Heart left ventricle (tissue), 16 donors: ENCODE data around the gene DCHS2. TPM values are rescaled to one million over a fixed set of nuclear protein-coding genes. Genes with fewer than 3 reads are reported as not detected.

Experiments used
- ATAC-seq, 4 donors: fragments of 200-7000 bp; cut with Tn5 transposase; one replicate each; pipeline ENCODE4 v1.9.1; 2020 to 2022; ENCODE audit warnings: moderate library complexity in 4 of 4, mild to moderate bottlenecking in 3 of 4, moderate number of reproducible peaks in 1 of 4
- DNase-seq, 5 donors: peaks; one replicate each; pipeline ENCODE4 v3.0.0-alpha.2; 2020
- H3K27ac ChIP-seq, 12 donors: fragments of 200-600 bp; sonication (generic) in 4 of 12; one replicate each; pipeline versions ENCODE4 v1.5.0 to v1.8.0; 2016 to 2022; ENCODE audit warnings: mild to moderate bottlenecking in 2 of 12
- H3K27me3 ChIP-seq, 9 donors: fragments of 200-600 bp; sonication (generic) in 2 of 9; one replicate each; pipeline versions ENCODE4 v1.5.1 to v1.8.0; 2016 to 2022; ENCODE audit warnings: mild to moderate bottlenecking in 3 of 9
- H3K36me3 ChIP-seq, 9 donors: fragments of 200-600 bp; sonication (generic) in 2 of 9; one replicate each; pipeline versions ENCODE4 v1.5.0 to v1.8.0; 2018 to 2022; ENCODE audit warnings: mild to moderate bottlenecking in 2 of 9
- H3K4me1 ChIP-seq, 12 donors: fragments of 200-600 bp; sonication (generic) in 4 of 12; one replicate each; pipeline versions ENCODE4 v1.5.0 to v1.8.0; 2016 to 2022; ENCODE audit warnings: mild to moderate bottlenecking in 3 of 12
- H3K4me3 ChIP-seq, 12 donors: fragments of 200-600 bp; sonication (generic) in 4 of 12; one replicate each; pipeline versions ENCODE4 v1.5.0 to v1.8.0; 2017 to 2022; ENCODE audit warnings: mild to moderate bottlenecking in 9 of 12, moderate library complexity in 4 of 12
- H3K9me3 ChIP-seq, 12 donors: fragments of 200-600 bp; sonication (generic) in 4 of 12; one replicate each; pipeline versions ENCODE4 v1.5.0 to v1.8.0; 2016 to 2022; ENCODE audit warnings: mild to moderate bottlenecking in 1 of 12
- POLR2A ChIP-seq, 2 donors: fragments of 450-650 bp; IDR thresholded peaks; one replicate each; pipeline ENCODE4 v1.6.1; 2017; ENCODE audit warnings: antibody characterized with exemption in 2 of 2, mild to moderate bottlenecking in 2 of 2, moderate library complexity in 2 of 2
- WGBS, 4 donors: extraction: QIAGEN DNeasy Blood & Tissue Kit in 2 of 4; methylation state at CpG; one replicate each; pipeline versions ENCODE4 v1.1.5 to v1.1.7; 2013 to 2018; 5-methylcytosine and 5-hydroxymethylcytosine counted together
- intact Hi-C, 10 donors: fragments of 100-400 bp; cut with DNase I; formaldehyde crosslinking; loops; one replicate each; pipeline versions ENCODE4 v1.11.1 to v1.14.2; 2022
- polyA plus RNA-seq, 2 donors: library from polyadenylated mRNA; stranded (reverse); fragments of 200-250 nt; gene quantifications; one replicate each; pipeline ENCODE4 v1.2.3, GENCODE V29; 2013
- total RNA-seq, 9 donors: library from RNA; depleted of rRNA in 2 of 9; stranded (reverse); fragments of >200 nt in 2 of 9; fragmentation: NEBNext Ultra II Directional in 3 of 9; extraction: Animal tissue kit (Norgen Biotek cat#: 25700) in 3 of 9; gene quantifications; one replicate each; pipeline versions ENCODE4 v1.1.0 to v1.2.4, GENCODE V29; 2016 to 2023
- TF ChIP-seq, protein P1 (sequence below), 12 donors: fragments of 200-600 bp; sonication (generic) in 4 of 12; IDR thresholded peaks; one replicate each; pipeline versions ENCODE4 v1.5.0 to v1.8.0; 2018 to 2022; ENCODE audit warnings: antibody characterized with exemption in 12 of 12, mild to moderate bottlenecking in 5 of 12
- donor health status: ischemic (EF 13 %, LVEDD 7.1; RV severe dilation, severe dysfunction).
- donor health status: healthy with polysubstance abuse.
- donor health status: DM: no; HTN: yes; CAD: no.
- donor health status: DM: no; HTN: no; CAD: no.
- donor health status: ischemic (EF 25% LVEDD 6.9; RV normal size, moderate dysfunction).
- donor health status: ischemic (EF 25% LVEDD 5.7; RV mildly dilated, moderate dysfunction).
- donor health status: healthy.
- donor health status: DM: yes; HTN: yes; CAD: no.
- donor health status: ischemic (EF 35%, LVEDD 5.7; RV mildly dilated, moderate dysfunction).
- donor health status: nonischemic (EF 11% LVEDD 7.7; RV severe dilation, severe dysfunction).
- donor health status: DM: yes; HTN: yes; CAD: no.
- donor health status: PGD.
- donor health status: ischemic (EF 29% LVEDD 5.4; RV normal size, mild dysfunction).
- donor health status: nonischemic (EF 23%, LVEDD 6.1; RV moderate dilation, normal function).

The DCHS2 gene
- total and polyA plus RNA-seq, 11 donors = under 0.01 to 0.49 (median 0.15) TPM; not detected in 5

GRCh38 chr4:154367659-154368058 is 123.9 kb downstream of the DCHS2 start:
- 53 to 63% (median 59%) methylated on average over 2 of the region's 2 CpGs for WGBS, 4 donors
- no peak for DNase-seq
- no peak for ATAC-seq
- H3K27me3 ChIP-seq = no peaks in the 10 kb centered on the region
- H3K36me3 ChIP-seq = no peaks in the 10 kb centered on the region
- no peak overlapping the region for H3K4me3 ChIP-seq
- H3K27ac ChIP-seq = no peak overlapping the region
- peaks cover 0 to 7% (median 0%) of the 10 kb centered on the region in 12 donors for H3K4me1 ChIP-seq
- intact Hi-C loops = no loop called here
- no peaks in the 10 kb centered on the region for H3K9me3 ChIP-seq
- no peak for TF ChIP-seq POLR2A (IDR thresholded peaks at IDR 0.05)
- TF ChIP-seq, protein P1, sequence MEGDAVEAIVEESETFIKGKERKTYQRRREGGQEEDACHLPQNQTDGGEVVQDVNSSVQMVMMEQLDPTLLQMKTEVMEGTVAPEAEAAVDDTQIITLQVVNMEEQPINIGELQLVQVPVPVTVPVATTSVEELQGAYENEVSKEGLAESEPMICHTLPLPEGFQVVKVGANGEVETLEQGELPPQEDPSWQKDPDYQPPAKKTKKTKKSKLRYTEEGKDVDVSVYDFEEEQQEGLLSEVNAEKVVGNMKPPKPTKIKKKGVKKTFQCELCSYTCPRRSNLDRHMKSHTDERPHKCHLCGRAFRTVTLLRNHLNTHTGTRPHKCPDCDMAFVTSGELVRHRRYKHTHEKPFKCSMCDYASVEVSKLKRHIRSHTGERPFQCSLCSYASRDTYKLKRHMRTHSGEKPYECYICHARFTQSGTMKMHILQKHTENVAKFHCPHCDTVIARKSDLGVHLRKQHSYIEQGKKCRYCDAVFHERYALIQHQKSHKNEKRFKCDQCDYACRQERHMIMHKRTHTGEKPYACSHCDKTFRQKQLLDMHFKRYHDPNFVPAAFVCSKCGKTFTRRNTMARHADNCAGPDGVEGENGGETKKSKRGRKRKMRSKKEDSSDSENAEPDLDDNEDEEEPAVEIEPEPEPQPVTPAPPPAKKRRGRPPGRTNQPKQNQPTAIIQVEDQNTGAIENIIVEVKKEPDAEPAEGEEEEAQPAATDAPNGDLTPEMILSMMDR (IDR thresholded peaks at IDR 0.05) = no peak

DNA sequence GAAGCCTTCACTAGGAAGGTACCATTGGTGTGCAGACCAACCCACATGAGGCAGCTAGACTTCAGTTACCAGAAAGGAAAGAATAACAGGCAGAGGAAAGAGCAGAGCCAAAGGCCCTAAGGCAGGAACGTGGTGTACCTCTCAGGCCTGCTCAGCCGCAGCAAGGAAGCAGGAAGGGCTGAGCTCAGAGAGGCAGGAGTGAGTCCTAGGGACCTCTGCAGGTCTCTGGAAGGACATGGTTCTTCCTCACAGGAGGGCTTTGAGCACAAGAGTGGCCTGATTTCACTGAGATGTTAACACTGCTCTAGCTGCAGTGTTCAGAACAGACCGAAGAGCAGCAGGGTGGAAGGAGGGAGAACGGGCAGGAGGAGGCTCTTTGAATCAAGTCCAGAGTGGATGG is 124.6 kb downstream of the DCHS2 start:
- WGBS, 4 donors = 53 to 65% (median 59%) methylated on average over 4 of the region's 4 CpGs
- TF ChIP-seq, protein P1 (IDR thresholded peaks at IDR 0.05) = no peak
- no peak for TF ChIP-seq POLR2A (IDR thresholded peaks at IDR 0.05)
- Histone ChIP-seq H3K4me1 (peaks cover 0 to 7% (median 0%) of the 10 kb centered on the region in 12 donors), H3K4me3 (no peak overlapping the region), H3K36me3 (no peaks in the 10 kb centered on the region), H3K9me3 (no peaks in the 10 kb centered on the region), H3K27ac (no peak overlapping the region), H3K27me3 (no peaks in the 10 kb centered on the region)
- ATAC-seq (peak in 1 of 4 donors; percentile 41), DNase-seq (peak in 1 of 5 donors; percentile 20)
- intact Hi-C loops = no loop called here

DNA sequence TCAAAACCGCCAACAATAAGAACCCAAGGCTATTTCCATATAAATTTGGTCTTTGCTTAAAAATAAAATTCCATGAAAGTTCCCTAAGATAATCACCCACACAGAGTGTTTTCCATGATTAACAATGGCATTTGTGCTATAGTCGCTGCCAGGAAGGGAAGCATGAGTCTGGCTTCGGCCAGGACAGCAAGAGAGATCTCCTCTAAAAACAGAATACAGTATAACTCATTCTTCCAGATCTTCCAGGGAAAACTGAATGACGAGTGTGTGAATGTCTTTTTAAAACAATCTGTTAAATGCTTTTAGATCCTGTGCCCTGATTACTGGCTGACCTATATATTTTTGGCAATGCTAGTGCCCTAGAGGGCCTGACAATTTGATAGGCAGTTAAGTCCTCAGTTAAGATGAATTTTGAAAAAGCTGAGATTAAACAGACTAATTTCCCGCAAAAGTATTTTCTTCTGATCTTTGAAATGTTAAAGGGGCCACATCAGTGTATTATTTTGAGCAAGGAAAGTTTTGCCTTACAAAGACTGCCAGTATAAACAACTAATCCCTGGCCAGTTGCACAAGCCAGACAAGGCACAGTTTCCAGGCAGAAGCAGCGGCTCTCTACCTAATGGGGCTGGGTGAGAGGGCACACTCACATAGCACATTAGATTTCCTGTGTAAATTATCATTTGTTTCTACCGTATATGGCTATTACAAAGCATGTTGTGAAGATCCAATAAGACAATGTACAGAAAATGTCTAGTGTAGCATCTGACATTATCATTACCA is 127.3 kb downstream of the DCHS2 start:
- H3K9me3 ChIP-seq = no peaks in the 10 kb centered on the region
- TF ChIP-seq, protein P1 (IDR thresholded peaks at IDR 0.05) = no peak
- TF ChIP-seq POLR2A (IDR thresholded peaks at IDR 0.05) = no peak
- H3K27ac ChIP-seq = peak overlapping the region in 1 of 12 donors; percentile 54
- no peak overlapping the region for H3K4me3 ChIP-seq
- intact Hi-C loops = no loop called here
- H3K36me3 ChIP-seq = no peaks in the 10 kb centered on the region
- peaks cover 0 to 7% (median 0%) of the 10 kb centered on the region in 12 donors for H3K4me1 ChIP-seq
- no peaks in the 10 kb centered on the region for H3K27me3 ChIP-seq
- DNase-seq (no peak), ATAC-seq (peak in 3 of 4 donors; percentile 46 to 57 (median 48))
- WGBS, 4 donors = 52 to 60% (median 53%) methylated on average over 7 of the region's 7 CpGs

- peaks cover 0 to 7% (median 0%) of the 10 kb centered on the region in 12 donors for H3K4me1 ChIP-seq
- no peaks in the 10 kb centered on the region for H3K36me3 ChIP-seq
- no peaks in the 10 kb centered on the region for H3K27me3 ChIP-seq
- ATAC-seq (no peak), DNase-seq (no peak)
- WGBS, 4 donors = 76 to 84% (median 77%) methylated on average over 4 of the region's 4 CpGs
- intact Hi-C loops = no loop called here
- TF ChIP-seq, protein P1 (IDR thresholded peaks at IDR 0.05) = no peak
- TF ChIP-seq POLR2A (IDR thresholded peaks at IDR 0.05) = no peak
- no peak overlapping the region for H3K4me3 ChIP-seq
- no peaks in the 10 kb centered on the region for H3K9me3 ChIP-seq
- no peak overlapping the region for H3K27ac ChIP-seq
Measured at GRCh38 chr4:154361450-154361849, 130.1 kb downstream of the DCHS2 start.
